Sigmoid colon (tissue), 4 donors: ENCODE results near the gene ITGA7.

ENCODE experiments used
- CTCF ChIP-seq, 4 experiments: fragments of 450-650 bp in 3 of 4; fragments of 200-600 bp in 1 of 4; IDR thresholded peaks; one replicate each; pipeline ENCODE4 v1.5.1; 2016 to 2019; ENCODE audit warnings: antibody characterized with exemption in 4 of 4, mild to moderate bottlenecking in 3 of 4, moderate library complexity in 2 of 4
- EP300 ChIP-seq, 4 donors: sonication (generic); formaldehyde crosslinking; IDR thresholded peaks; one replicate each; pipeline ENCODE4 v1.6.1; 2017; ENCODE audit warnings: antibody characterized with exemption in 4 of 4
- POLR2A ChIP-seq, 2 donors: fragments of 450-650 bp; IDR thresholded peaks; one replicate each; pipeline ENCODE4 v1.6.1; 2016; ENCODE audit warnings: antibody characterized with exemption in 2 of 2, mild to moderate bottlenecking in 2 of 2, moderate library complexity in 2 of 2
- POLR2AphosphoS5 ChIP-seq, 4 donors: sonication (generic); formaldehyde crosslinking; IDR thresholded peaks; one replicate each; pipeline ENCODE4 v1.6.1; 2017; ENCODE audit warnings: antibody characterized with exemption in 4 of 4

GRCh38 chr12:55685671-55686070 is 22.0 kb downstream of the ITGA7 start:
- no peak for TF ChIP-seq CTCF (IDR thresholded peaks at IDR 0.05)
- no peak for TF ChIP-seq EP300 (IDR thresholded peaks at IDR 0.05)
- TF ChIP-seq POLR2AphosphoS5 (IDR thresholded peaks at IDR 0.05): peak in 1 of 4 donors; percentile 6
- TF ChIP-seq POLR2A (IDR thresholded peaks at IDR 0.05): no peak
